ENCODE measurements around the gene OR2T35.

OR2T35 gene

DNA sequence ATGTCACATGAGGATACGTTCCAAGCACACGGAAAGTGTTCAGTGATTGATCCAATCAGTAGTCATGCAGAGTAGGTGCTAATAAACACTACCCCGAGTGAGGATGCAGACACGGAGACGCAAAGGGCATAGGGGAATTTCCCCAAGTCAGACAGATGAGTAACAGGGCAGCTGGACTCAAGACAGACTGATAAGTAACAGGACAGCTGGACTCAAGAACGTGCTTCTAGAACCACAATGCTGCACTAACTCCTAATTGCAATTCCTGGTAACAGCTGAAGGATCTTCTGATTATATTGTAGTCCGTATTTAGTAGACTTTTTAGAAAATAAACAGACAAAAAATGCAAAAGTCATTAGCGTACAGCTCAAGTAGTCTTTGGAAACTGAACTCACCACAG lies 45.7 kb downstream of the OR2T35 start:
- no peak for TF ChIP-seq ZFX (IDR thresholded peaks at IDR 0.05; ENCODE audit: borderline replicate concordance)
- TF ChIP-seq, protein P1, sequence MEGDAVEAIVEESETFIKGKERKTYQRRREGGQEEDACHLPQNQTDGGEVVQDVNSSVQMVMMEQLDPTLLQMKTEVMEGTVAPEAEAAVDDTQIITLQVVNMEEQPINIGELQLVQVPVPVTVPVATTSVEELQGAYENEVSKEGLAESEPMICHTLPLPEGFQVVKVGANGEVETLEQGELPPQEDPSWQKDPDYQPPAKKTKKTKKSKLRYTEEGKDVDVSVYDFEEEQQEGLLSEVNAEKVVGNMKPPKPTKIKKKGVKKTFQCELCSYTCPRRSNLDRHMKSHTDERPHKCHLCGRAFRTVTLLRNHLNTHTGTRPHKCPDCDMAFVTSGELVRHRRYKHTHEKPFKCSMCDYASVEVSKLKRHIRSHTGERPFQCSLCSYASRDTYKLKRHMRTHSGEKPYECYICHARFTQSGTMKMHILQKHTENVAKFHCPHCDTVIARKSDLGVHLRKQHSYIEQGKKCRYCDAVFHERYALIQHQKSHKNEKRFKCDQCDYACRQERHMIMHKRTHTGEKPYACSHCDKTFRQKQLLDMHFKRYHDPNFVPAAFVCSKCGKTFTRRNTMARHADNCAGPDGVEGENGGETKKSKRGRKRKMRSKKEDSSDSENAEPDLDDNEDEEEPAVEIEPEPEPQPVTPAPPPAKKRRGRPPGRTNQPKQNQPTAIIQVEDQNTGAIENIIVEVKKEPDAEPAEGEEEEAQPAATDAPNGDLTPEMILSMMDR (IDR thresholded peaks at IDR 0.05) = no peak
- no peak overlapping the region for H3K27ac ChIP-seq

DNA sequence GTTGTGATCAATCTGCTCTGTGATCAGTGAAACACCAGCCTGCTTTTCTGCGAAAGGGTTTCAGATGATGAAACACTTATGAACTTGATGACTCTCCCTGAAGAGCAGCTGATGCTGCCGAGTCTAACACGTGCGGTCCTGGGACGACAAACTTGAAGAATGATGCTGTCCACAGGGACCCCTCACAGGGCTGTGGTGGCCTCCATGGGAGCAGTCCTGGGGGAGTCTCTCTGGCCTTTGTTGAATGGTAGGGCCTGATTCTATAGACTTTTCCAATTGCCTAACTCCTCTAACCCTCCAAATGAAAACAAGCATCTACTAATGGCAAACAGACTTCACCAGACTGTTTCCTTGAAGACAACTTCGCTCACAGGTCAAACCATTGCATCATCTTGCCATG lies 47.5 kb downstream of the OR2T35 start, which contains the start of gene OR2T10:
OR2T10 (minus strand) TSS at position 112 of the 400 bp plus-strand sequence. CDS start 3,932 bp downstream, outside the sequence.
- no peak within 1 kb of the TSS for H3K27ac ChIP-seq
- no peak for TF ChIP-seq ZFX (IDR thresholded peaks at IDR 0.05; ENCODE audit: borderline replicate concordance)
- TF ChIP-seq, protein P1 (IDR thresholded peaks at IDR 0.05) = no peak

GRCh38 chr1:248596615-248597014 lies 48.5 kb downstream of the OR2T35 start:
- TF ChIP-seq, protein P1 (IDR thresholded peaks at IDR 0.05) = no peak
- no peak for TF ChIP-seq ZFX (IDR thresholded peaks at IDR 0.05; ENCODE audit: borderline replicate concordance)
- H3K27ac ChIP-seq = no peak overlapping the region

DNA sequence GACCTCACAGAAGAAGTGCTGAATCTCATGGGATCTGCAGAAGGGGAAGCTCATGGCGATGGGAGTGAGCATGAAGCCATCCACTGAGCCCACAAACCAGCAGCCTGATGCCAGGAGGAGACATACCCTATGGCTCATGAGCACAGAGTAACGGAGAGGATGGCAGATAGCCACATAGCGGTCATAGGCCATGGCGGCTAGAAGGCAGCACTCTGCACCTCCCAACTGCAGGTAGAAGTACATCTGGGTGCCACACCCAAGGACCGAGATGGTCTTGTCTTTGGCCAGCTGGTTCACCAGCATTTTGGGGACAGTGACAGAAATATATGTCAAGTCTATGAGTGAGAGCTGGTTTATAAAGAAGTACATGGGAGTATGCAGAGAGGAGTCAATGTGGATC lies 51.9 kb downstream of the OR2T35 start:
- no peak for TF ChIP-seq ZFX (IDR thresholded peaks at IDR 0.05; ENCODE audit: borderline replicate concordance)
- TF ChIP-seq, protein P1 (IDR thresholded peaks at IDR 0.05) = no peak
- H3K27ac ChIP-seq = no peak overlapping the region

DNA sequence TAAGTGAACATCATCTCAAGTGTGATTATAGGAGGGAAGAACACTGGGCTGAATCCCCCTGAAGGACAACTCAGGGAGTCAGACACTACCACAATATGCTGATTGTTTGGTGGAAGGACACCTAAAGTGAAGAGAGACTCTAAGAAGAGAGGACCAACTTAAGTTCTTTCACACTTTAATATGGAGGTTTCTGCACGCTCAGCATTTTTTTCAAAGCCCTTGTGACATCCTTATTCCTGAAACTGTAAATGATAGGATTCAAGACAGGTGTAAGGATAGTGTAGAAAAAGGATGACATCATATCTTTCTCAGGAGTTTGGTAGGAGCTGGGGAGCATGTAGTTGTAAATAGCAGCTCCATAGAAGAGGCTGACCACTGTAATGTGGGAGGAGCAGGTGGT lies 52.4 kb downstream of the OR2T35 start:
- TF ChIP-seq, protein P1 (IDR thresholded peaks at IDR 0.05) = no peak
- no peak for TF ChIP-seq ZFX (IDR thresholded peaks at IDR 0.05; ENCODE audit: borderline replicate concordance)
- H3K27ac ChIP-seq = no peak overlapping the region

DNA sequence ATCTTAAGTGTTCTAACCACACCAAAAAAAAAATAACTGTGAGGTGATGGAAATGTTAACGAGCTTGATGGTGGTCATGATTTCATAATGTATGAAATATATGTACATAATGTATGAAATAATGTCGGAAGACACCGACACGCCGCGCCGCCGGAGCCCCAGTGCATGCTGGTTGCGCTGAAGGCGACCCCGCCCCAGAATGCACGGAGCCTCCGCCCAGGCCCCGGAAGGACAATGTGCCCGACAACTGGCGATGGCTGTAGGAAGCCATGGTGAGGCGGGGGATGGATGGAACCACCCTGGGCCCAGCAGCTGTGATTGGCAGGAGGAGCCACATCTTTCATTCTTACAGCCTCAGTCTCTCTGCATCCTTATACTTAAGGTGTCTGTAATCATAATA lies 55.0 kb downstream of the OR2T35 start:
- no peak overlapping the region for H3K27ac ChIP-seq
- TF ChIP-seq, protein P1 (IDR thresholded peaks at IDR 0.05) = no peak
- no peak for TF ChIP-seq ZFX (IDR thresholded peaks at IDR 0.05; ENCODE audit: borderline replicate concordance)

GRCh38 chr1:248589334-248589733 lies 55.7 kb downstream of the OR2T35 start:
- TF ChIP-seq, protein P1 (IDR thresholded peaks at IDR 0.05) = no peak
- no peak for TF ChIP-seq ZFX (IDR thresholded peaks at IDR 0.05; ENCODE audit: borderline replicate concordance)
- H3K27ac ChIP-seq = no peak overlapping the region
